Measurements from ENCODE around the gene ZC2HC1B. TPM values are rescaled to one million over a fixed set of nuclear protein-coding genes. Genes with fewer than 3 reads are reported as not detected.

Gene ZC2HC1B
- not detected in 2 replicates for polyA plus RNA-seq (2012; rRNA removed)
- polyA plus RNA-seq (2012; cell fraction: cytosol; rRNA removed): not detected in 2 replicates
- polyA plus RNA-seq (2012; cell fraction: nucleus; rRNA removed): not detected in 2 replicates

- Histone ChIP-seq H2AFZ (ENCODE audit: low read depth) (no peak within 1 kb of the TSS), H3K4me1 (ENCODE audit: control insufficient read depth in 1 of 2, insufficient read depth in 2 of 2, low read depth in 1 of 2, low read length in 1 of 2) (no peaks in the 10 kb centered on the region), H3F3A (replicated peaks; ENCODE audit: insufficient read depth) (peaks cover 9% of the 10 kb centered on the region), H4K20me1 (ENCODE audit: insufficient read depth) (no peaks in the 10 kb centered on the region), H3K4me2 (no peak within 1 kb of the TSS), H3K9ac (no peak within 1 kb of the TSS), H3K9me2 (no peaks in the 10 kb centered on the region), H3K27me3 (ENCODE audit: insufficient read depth) (no peaks in the 10 kb centered on the region), H3K79me2 (ENCODE audit: insufficient read depth) (no peaks in the 10 kb centered on the region), H3K27ac (ENCODE audit: low read depth in 2 of 2, low read length in 1 of 2) (no peak within 1 kb of the TSS), H3K36me3 (replicated peaks in 1 of 2; ENCODE audit: control insufficient read depth in 1 of 2, insufficient read depth in 2 of 2, low read length in 1 of 2) (peaks cover 57 to 59% of the 10 kb centered on the region in 2 experiments), H3K9me3 (no peaks in the 10 kb centered on the region), H3K4me3 (ENCODE audit: low read depth in 2 of 2, low read length in 1 of 2) (no peak within 1 kb of the TSS)
- ChIA-PET POLR2A (no interaction called here), CTCF (no interaction called here)
- TF ChIP-seq GABPA (IDR thresholded peaks at IDR 0.05; ENCODE audit: low read depth) (no peak), NFIC (IDR thresholded peaks at IDR 0.05; ENCODE audit: borderline replicate concordance) (no peak), POLR2AphosphoS5 (IDR thresholded peaks at IDR 0.05; ENCODE audit: low read depth, low read length) (no peak), ZBTB33 (IDR thresholded peaks at IDR 0.05; ENCODE audit: borderline replicate concordance, low read depth) (no peak), RFX5 (IDR thresholded peaks at IDR 0.05; ENCODE audit: low read length) (no peak), RAD21 (IDR thresholded peaks at IDR 0.05; ENCODE audit: low read length) (no peak), MAX (IDR thresholded peaks at IDR 0.05; ENCODE audit: low read depth) (no peak), TEAD4 (IDR thresholded peaks at IDR 0.05; ENCODE audit: borderline replicate concordance, insufficient read depth) (no peak), FOXJ3 (CRISPR knock-in tag; IDR thresholded peaks at IDR 0.05) (no peak), PBX3 (IDR thresholded peaks at IDR 0.05) (no peak), TAF1 (IDR thresholded peaks at IDR 0.05; ENCODE audit: borderline replicate concordance, low read depth, low read length) (no peak), FOXM1 (IDR thresholded peaks at IDR 0.05; ENCODE audit: low read depth) (no peak), FOSL2 (IDR thresholded peaks at IDR 0.05; ENCODE audit: borderline replicate concordance, low read depth) (no peak), RCOR1 (IDR thresholded peaks at IDR 0.05; ENCODE audit: low read length) (no peak), MXI1 (IDR thresholded peaks at IDR 0.05; ENCODE audit: low read depth, low read length) (no peak), ELF1 (IDR thresholded peaks at IDR 0.05) (no peak), USF2 (IDR thresholded peaks at IDR 0.05; ENCODE audit: borderline replicate concordance, low read depth, low read length) (no peak), SMC3 (IDR thresholded peaks at IDR 0.05; ENCODE audit: low read depth, low read length) (no peak), JUND (IDR thresholded peaks at IDR 0.05) (no peak), YY1 (IDR thresholded peaks at IDR 0.05; ENCODE audit: low read depth) (no peak)
- WGBS (ENCODE audit: low lambda C conversion rate): 64% methylated on average over 1 of the region's 1 CpG
- no peak for DNase-seq
These were observed at the start of gene ZC2HC1B for GRCh38 chr6:143864234-143864633. TSS of gene ZC2HC1B (plus strand) at chr6:143864474. CDS start at chr6:143864540, 66 bp downstream.
